Mucosa of rectum (tissue), 2 donors: ENCODE results near the gene CSH2.

ENCODE experiments used
- H3K27ac ChIP-seq, 2 donors: one replicate each; pipeline ENCODE4 v1.7.0; 2013; ENCODE audit warnings: inconsistent platforms in 2 of 2, low read depth in 2 of 2, low read length in 2 of 2
- H3K27me3 ChIP-seq, 2 donors: one replicate each; pipeline ENCODE4 v1.7.0; 2013; ENCODE audit warnings: low read length in 2 of 2; ENCODE audit not compliant: control insufficient read depth in 2 of 2, insufficient read depth in 2 of 2
- H3K36me3 ChIP-seq, 2 donors: one replicate each; pipeline ENCODE4 v1.7.0; 2013; ENCODE audit warnings: low read length in 2 of 2; ENCODE audit not compliant: control insufficient read depth in 2 of 2, insufficient read depth in 2 of 2
- H3K4me1 ChIP-seq, 2 donors: one replicate each; pipeline ENCODE4 v1.7.0; 2013; ENCODE audit warnings: low read length in 2 of 2, mild to moderate bottlenecking in 1 of 2; ENCODE audit not compliant: control insufficient read depth in 2 of 2, insufficient read depth in 2 of 2
- H3K4me3 ChIP-seq, 2 donors: one replicate each; pipeline ENCODE4 v1.7.0; 2013; ENCODE audit warnings: low read length in 2 of 2
- H3K9ac ChIP-seq, 2 donors: one replicate each; pipeline ENCODE4 v1.7.0; 2013; ENCODE audit warnings: low read length in 2 of 2, low read depth in 1 of 2, mild to moderate bottlenecking in 1 of 2
- H3K9me3 ChIP-seq, 2 donors: one replicate each; pipeline ENCODE4 v1.7.0; 2013; ENCODE audit warnings: low read length in 2 of 2; ENCODE audit not compliant: control insufficient read depth in 2 of 2
- donor health status: healthy.
- donor health status: Normal muscosa, but diverticular disease.

CSH2 gene

DNA sequence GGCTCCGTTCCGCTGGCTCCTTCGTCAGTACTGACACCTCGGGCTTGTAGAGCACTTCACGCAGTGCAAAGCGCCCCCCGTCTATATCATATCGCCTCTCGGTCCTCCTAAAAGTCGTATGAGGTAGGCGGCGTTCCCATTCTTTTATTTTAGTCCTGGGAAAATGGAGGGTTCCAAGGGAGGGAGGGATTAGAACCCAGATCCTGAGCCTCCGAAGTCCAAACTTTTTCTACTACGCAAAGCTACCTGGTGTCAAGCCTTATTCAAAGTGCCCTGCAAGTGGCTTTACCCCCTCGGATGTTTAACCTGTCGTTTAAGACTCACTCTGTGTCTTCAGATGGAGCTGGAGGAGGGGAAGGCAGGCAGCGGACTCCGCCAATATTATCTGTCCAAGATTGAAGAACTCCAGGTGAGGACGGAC lies 45.7 kb downstream of the CSH2 start:
- no peaks in the 10 kb centered on the region for H3K27me3 ChIP-seq
- peaks cover 18 to 22% of the 10 kb centered on the region in 2 donors for H3K4me1 ChIP-seq
- peak overlapping the region; percentile 82 to 90 for H3K9ac ChIP-seq
- no peaks in the 10 kb centered on the region for H3K9me3 ChIP-seq
- H3K27ac ChIP-seq = peak overlapping the region; percentile 88 to 92
- peak overlapping the region; percentile 91 to 98 for H3K4me3 ChIP-seq
- peaks cover 57 to 67% of the 10 kb centered on the region in 2 donors for H3K36me3 ChIP-seq

DNA sequence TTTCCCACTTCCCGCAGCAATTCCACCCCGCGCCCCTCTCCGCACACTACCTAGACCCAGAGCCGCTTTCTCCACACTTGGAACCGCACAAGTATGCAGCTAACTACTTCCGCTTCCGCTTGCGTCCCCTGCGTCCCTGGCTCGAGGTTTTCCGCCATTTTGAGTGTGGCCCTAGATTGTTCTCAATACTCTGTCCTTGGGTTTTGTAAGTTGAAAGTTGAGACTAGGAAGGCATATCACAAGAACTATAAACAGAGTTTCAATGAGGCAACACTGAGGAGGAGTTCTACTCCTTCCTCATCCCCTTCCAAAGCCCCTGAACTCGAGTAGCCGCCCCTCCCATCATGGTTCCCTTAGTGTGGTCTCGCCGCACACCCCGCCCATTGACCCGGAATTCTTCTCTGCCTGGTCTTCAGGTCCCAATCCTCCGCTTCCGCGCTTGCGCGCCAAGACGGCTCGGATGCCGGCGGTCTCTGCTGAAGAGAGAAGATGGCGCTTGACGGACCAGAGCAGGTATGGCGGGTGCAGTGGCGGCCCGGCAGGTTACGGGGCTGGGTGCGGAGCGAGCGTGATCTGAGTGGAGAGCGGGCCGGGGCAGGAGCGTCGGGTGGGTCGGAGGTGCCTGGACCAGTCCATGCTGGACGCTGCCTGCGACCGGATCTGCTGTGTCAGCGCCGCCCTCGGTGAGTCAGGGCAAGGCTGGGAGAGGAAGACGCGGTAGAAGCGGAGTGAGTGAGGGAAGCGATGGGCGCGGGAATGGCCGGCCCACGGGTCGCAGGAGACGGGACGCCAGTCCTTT lies 46.3 kb downstream of the CSH2 start, which contains the start of the genes FTSJ3 and PSMC5:
Gene FTSJ3 (minus strand): TSS at position 662 of the 799 bp plus-strand sequence. CDS start 761 bp downstream, outside the sequence.
Gene PSMC5 (plus strand): TSS at position 430 of the 799 bp plus-strand sequence. CDS start 60 bp downstream, at position 490.
- peaks cover 56 to 64% of the 10 kb centered on the region in 2 donors for H3K36me3 ChIP-seq
- H3K9ac ChIP-seq = peak within 1 kb of the TSS; percentile 82 to 90
- peaks cover 18 to 22% of the 10 kb centered on the region in 2 donors for H3K4me1 ChIP-seq
- no peaks in the 10 kb centered on the region for H3K9me3 ChIP-seq
- peak within 1 kb of the TSS; percentile 91 to 98 for H3K4me3 ChIP-seq
- peak within 1 kb of the TSS; percentile 88 to 92 for H3K27ac ChIP-seq
- no peaks in the 10 kb centered on the region for H3K27me3 ChIP-seq

DNA sequence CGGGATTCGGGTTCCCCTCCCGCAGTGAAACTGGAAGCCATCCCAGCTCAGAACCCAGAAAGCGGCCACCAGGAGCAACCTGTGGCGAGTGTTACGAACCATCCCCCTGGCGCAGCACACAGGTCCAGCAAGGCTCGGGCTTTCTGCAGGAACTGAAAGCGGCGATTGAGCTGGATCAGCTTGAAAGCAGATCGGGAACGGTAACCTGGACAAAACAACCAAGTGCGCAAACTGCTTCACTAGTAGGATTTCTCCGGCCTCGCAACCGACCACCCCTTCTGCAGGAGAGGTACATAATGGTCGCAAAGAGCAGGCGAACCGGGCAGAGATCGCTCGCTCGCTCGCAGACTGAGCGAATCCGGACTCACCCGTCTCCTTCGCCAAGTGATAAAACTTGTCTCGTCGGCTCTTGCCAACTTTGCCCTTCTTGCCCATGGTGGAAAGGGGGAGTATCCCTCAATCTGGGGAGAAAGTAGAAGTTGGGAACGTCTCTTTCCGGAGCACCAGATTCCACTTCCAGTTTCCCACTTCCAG lies 46.9 kb downstream of the CSH2 start:
- Histone ChIP-seq H3K9ac (peak overlapping the region; percentile 82 to 90), H3K27me3 (no peaks in the 10 kb centered on the region), H3K36me3 (peaks cover 57 to 65% of the 10 kb centered on the region in 2 donors), H3K27ac (peak overlapping the region; percentile 88 to 92), H3K4me3 (peak overlapping the region; percentile 91 to 98), H3K4me1 (peaks cover 18 to 22% of the 10 kb centered on the region in 2 donors), H3K9me3 (no peaks in the 10 kb centered on the region)

DNA sequence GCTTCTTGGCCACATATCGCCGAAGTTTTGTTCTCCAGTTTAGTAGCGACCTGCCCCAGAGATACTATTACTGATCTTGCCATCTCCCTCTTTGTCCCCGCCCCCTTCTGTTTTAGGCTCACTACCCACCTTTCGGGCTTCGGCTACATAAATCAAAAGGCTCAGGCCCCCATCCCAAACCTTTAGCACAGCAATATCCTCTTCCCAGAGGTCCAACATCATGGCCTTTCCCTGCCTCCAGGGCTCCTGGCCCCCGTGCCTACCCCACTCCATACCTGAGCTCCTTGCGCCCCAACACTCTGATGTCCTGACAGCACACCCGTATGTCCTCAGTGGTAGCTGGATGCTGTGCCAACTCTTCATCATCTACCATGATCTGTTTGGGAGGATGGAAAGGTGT lies 49.1 kb downstream of the CSH2 start:
- Histone ChIP-seq H3K4me1 (peaks cover 21 to 24% of the 10 kb centered on the region in 2 donors), H3K9ac (no peak overlapping the region), H3K36me3 (peaks cover 52 to 63% of the 10 kb centered on the region in 2 donors), H3K4me3 (no peak overlapping the region), H3K27ac (no peak overlapping the region), H3K9me3 (no peaks in the 10 kb centered on the region), H3K27me3 (no peaks in the 10 kb centered on the region)

DNA sequence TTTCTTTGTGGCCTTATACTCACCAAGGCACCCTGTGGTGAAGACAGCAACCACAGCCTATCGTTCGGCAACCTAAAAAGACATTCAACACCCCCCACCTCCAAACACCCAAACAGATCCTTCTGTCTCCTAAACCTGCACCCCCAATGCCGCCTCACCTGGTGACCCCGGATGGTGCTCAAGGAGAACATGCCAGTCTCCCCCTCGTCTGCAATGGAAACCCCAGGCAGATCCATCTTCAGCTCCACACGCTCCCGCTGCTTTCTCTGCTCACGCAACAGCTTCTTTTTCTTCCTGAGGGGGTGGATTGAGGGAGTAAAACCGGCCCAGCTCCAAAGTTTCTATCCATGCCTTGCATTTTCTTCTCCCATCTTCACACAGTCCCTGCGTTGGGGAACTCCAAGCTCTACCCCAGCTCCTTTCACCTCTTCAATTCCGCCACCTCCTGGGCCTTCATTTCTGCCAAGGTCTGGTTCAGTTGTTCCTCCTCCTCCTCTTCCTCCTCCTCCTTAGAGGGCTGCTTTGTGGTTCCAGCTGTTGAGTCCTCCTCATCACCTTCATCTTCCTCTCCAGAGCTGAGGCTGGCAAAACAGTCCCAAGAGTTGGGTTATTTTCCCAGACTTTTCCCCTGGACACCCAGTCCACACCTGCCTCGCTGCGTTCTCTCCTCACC lies 49.7 kb downstream of the CSH2 start:
- Histone ChIP-seq H3K4me3 (no peak overlapping the region), H3K27me3 (no peaks in the 10 kb centered on the region), H3K9ac (no peak overlapping the region), H3K9me3 (no peaks in the 10 kb centered on the region), H3K4me1 (peaks cover 22 to 24% of the 10 kb centered on the region in 2 donors), H3K36me3 (peaks cover 56 to 64% of the 10 kb centered on the region in 2 donors), H3K27ac (no peak overlapping the region)

DNA sequence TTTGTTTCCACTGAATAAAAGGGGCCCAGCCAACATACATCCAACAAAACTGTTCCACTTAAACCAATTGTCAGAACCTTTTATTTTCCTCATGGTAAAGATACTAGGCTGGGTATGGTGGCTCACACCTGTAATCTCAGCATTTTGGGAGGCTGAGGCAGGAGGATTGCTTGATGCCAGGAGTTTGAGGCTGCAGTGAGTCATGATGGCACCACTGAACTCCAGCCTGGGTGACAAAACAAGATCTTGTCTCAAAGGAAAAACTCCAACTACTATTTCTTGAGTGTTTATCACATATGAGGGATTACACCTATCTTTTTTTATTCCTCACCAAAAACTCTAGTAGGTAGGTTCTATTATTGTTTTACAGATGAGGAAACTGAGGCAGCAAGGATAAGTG lies 50.9 kb downstream of the CSH2 start:
- no peak overlapping the region for H3K9ac ChIP-seq
- no peaks in the 10 kb centered on the region for H3K27me3 ChIP-seq
- no peak overlapping the region for H3K4me3 ChIP-seq
- no peaks in the 10 kb centered on the region for H3K9me3 ChIP-seq
- peaks cover 13 to 14% of the 10 kb centered on the region in 2 donors for H3K4me1 ChIP-seq
- H3K27ac ChIP-seq = no peak overlapping the region
- H3K36me3 ChIP-seq = peaks cover 68 to 76% of the 10 kb centered on the region in 2 donors
